ENCODE measurements around the gene FAM136A.

FAM136A gene
- total RNA-seq = 18.0 to 33.3 (median 24.6) reads per million in 3 donors

GRCh38 chr2:70301344-70302194 lies at the start of gene FAM136A:
FAM136A (minus strand) TSS chr2:70302067; CDS start chr2:70302011, 56 bp downstream.
- peaks cover 10% of the 10 kb centered on the region for H3K36me3 ChIP-seq (ENCODE audit: control insufficient read depth, insufficient read depth, low read length)
- peak within 1 kb of the TSS; percentile 62 for H3K27ac ChIP-seq (ENCODE audit: insufficient read depth, low read length, poor library complexity, severe bottlenecking)
- H3K4me3 ChIP-seq (ENCODE audit: insufficient read depth, low read depth, low read length, poor library complexity, severe bottlenecking) = peak within 1 kb of the TSS; percentile 76
- no peaks in the 10 kb centered on the region for H3K27me3 ChIP-seq (replicated peaks; ENCODE audit: control insufficient read depth, insufficient read depth, low read length, poor library complexity, severe bottlenecking)
- no peaks in the 10 kb centered on the region for H3K9me3 ChIP-seq (ENCODE audit: control insufficient read depth, low read length)
- peak; percentile 74 to 82 (median 76) for DNase-seq
- peaks cover 8% of the 10 kb centered on the region for H3K4me1 ChIP-seq (ENCODE audit: control insufficient read depth, insufficient read depth, low read length, poor library complexity, severe bottlenecking)

GRCh38 chr2:70349921-70350685 lies 48.2 kb upstream of the FAM136A start:
- Histone ChIP-seq H3K9me3 (ENCODE audit: control insufficient read depth, low read length) (no peaks in the 10 kb centered on the region), H3K36me3 (ENCODE audit: control insufficient read depth, insufficient read depth, low read length) (no peaks in the 10 kb centered on the region), H3K27ac (ENCODE audit: insufficient read depth, low read length, poor library complexity, severe bottlenecking) (no peak overlapping the region), H3K27me3 (replicated peaks; ENCODE audit: control insufficient read depth, insufficient read depth, low read length, poor library complexity, severe bottlenecking) (peaks cover 4% of the 10 kb centered on the region), H3K4me1 (ENCODE audit: control insufficient read depth, insufficient read depth, low read length, poor library complexity, severe bottlenecking) (no peaks in the 10 kb centered on the region), H3K4me3 (ENCODE audit: insufficient read depth, low read depth, low read length, poor library complexity, severe bottlenecking) (no peak overlapping the region)
- no peak for DNase-seq

GRCh38 chr2:70347831-70348230 lies 46.0 kb upstream of the FAM136A start:
- peaks cover 4% of the 10 kb centered on the region for H3K27me3 ChIP-seq (replicated peaks; ENCODE audit: control insufficient read depth, insufficient read depth, low read length, poor library complexity, severe bottlenecking)
- H3K36me3 ChIP-seq (ENCODE audit: control insufficient read depth, insufficient read depth, low read length) = no peaks in the 10 kb centered on the region
- H3K4me3 ChIP-seq (ENCODE audit: insufficient read depth, low read depth, low read length, poor library complexity, severe bottlenecking) = no peak overlapping the region
- H3K4me1 ChIP-seq (ENCODE audit: control insufficient read depth, insufficient read depth, low read length, poor library complexity, severe bottlenecking) = no peaks in the 10 kb centered on the region
- no peaks in the 10 kb centered on the region for H3K9me3 ChIP-seq (ENCODE audit: control insufficient read depth, low read length)
- H3K27ac ChIP-seq (ENCODE audit: insufficient read depth, low read length, poor library complexity, severe bottlenecking) = no peak overlapping the region
- no peak for DNase-seq

DNA sequence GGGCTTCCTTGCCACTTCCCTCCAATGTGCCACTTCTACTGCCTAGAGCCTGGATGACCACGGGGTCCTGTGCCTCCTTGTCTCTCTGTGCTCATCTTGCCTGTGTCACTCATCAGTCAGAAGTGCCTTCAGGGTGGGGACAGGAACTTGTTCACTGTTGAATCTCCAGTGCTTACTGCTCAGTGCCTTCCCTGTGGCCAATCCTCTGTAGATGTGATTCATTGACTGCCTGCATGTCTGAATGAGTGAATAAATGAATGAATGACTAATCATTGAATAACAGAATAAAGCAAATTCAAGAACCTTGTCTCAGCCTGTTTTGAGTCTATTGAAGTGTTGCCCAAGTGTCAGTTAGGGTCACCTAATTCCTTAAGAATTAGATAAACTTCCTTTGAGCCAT lies 42.3 kb upstream of the FAM136A start:
- no peak overlapping the region for H3K27ac ChIP-seq (ENCODE audit: insufficient read depth, low read length, poor library complexity, severe bottlenecking)
- no peaks in the 10 kb centered on the region for H3K27me3 ChIP-seq (replicated peaks; ENCODE audit: control insufficient read depth, insufficient read depth, low read length, poor library complexity, severe bottlenecking)
- no peaks in the 10 kb centered on the region for H3K36me3 ChIP-seq (ENCODE audit: control insufficient read depth, insufficient read depth, low read length)
- H3K4me1 ChIP-seq (ENCODE audit: control insufficient read depth, insufficient read depth, low read length, poor library complexity, severe bottlenecking) = no peaks in the 10 kb centered on the region
- no peak overlapping the region for H3K4me3 ChIP-seq (ENCODE audit: insufficient read depth, low read depth, low read length, poor library complexity, severe bottlenecking)
- DNase-seq = no peak
- H3K9me3 ChIP-seq (ENCODE audit: control insufficient read depth, low read length) = no peaks in the 10 kb centered on the region

DNA sequence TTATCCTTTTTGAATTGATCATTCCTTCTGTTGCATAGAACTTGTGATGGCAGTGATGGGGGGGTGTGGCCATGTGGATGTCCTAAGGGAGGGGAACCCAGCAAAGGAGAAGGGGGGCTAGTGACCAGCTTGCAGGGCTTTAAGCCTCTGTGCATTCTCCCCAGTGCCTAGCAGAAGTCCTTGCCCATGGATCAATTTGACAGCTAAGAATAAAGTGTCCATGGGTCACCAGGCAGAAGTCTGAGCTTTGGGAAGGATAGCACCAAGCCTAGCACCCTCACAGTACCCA lies 39.6 kb upstream of the FAM136A start:
- Histone ChIP-seq H3K36me3 (ENCODE audit: control insufficient read depth, insufficient read depth, low read length) (no peaks in the 10 kb centered on the region), H3K4me1 (ENCODE audit: control insufficient read depth, insufficient read depth, low read length, poor library complexity, severe bottlenecking) (no peaks in the 10 kb centered on the region), H3K27me3 (replicated peaks; ENCODE audit: control insufficient read depth, insufficient read depth, low read length, poor library complexity, severe bottlenecking) (no peaks in the 10 kb centered on the region), H3K4me3 (ENCODE audit: insufficient read depth, low read depth, low read length, poor library complexity, severe bottlenecking) (no peak overlapping the region), H3K27ac (ENCODE audit: insufficient read depth, low read length, poor library complexity, severe bottlenecking) (no peak overlapping the region), H3K9me3 (ENCODE audit: control insufficient read depth, low read length) (no peaks in the 10 kb centered on the region)
- no peak for DNase-seq

DNA sequence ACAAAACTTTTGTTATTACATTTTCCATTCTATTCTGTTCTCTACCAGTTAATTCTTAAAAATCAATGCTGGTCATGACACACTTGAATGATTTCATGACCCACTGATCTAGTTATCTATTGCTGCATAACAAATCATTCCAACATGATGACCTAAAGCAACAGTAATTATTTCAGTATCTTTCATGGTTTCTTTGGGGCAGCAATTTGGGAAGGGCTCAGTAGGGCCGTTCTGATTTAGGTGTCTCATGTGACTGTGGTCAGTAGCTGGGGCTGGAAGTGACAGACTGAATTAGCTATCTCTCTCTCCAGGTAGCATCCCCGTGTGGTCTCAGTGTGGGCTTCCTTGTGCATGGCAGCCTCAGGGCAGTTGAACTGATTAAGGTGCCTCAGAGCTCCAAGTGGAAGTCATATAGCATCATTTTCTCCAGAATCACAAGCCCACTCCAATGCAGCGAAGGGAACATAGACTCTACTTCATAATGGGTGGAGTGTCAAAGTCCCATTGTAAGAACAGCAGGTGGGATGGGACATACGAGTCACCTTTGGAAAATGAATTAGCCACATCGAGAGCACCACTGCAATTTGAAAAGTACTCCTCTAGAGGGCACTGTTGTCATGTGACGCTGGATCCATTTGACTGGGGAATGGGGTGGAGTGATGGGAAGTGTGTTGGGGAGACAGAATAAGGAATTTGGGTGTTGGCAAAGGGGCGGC lies 39.1 kb upstream of the FAM136A start:
- Histone ChIP-seq H3K4me3 (ENCODE audit: insufficient read depth, low read depth, low read length, poor library complexity, severe bottlenecking) (no peak overlapping the region), H3K36me3 (ENCODE audit: control insufficient read depth, insufficient read depth, low read length) (no peaks in the 10 kb centered on the region), H3K27ac (ENCODE audit: insufficient read depth, low read length, poor library complexity, severe bottlenecking) (no peak overlapping the region), H3K4me1 (ENCODE audit: control insufficient read depth, insufficient read depth, low read length, poor library complexity, severe bottlenecking) (no peaks in the 10 kb centered on the region), H3K27me3 (replicated peaks; ENCODE audit: control insufficient read depth, insufficient read depth, low read length, poor library complexity, severe bottlenecking) (no peaks in the 10 kb centered on the region), H3K9me3 (ENCODE audit: control insufficient read depth, low read length) (no peaks in the 10 kb centered on the region)
- DNase-seq = peak in 2 of 3 donors; percentile 1 to 17

- Histone ChIP-seq H3K27me3 (replicated peaks; ENCODE audit: control insufficient read depth, insufficient read depth, low read length, poor library complexity, severe bottlenecking) (no peaks in the 10 kb centered on the region), H3K36me3 (ENCODE audit: control insufficient read depth, insufficient read depth, low read length) (no peaks in the 10 kb centered on the region), H3K27ac (ENCODE audit: insufficient read depth, low read length, poor library complexity, severe bottlenecking) (no peak overlapping the region), H3K4me1 (ENCODE audit: control insufficient read depth, insufficient read depth, low read length, poor library complexity, severe bottlenecking) (no peaks in the 10 kb centered on the region), H3K9me3 (ENCODE audit: control insufficient read depth, low read length) (no peaks in the 10 kb centered on the region), H3K4me3 (ENCODE audit: insufficient read depth, low read depth, low read length, poor library complexity, severe bottlenecking) (no peak overlapping the region)
- no peak for DNase-seq
Measured at GRCh38 chr2:70340075-70340474, 38.2 kb upstream of the FAM136A start.

DNA sequence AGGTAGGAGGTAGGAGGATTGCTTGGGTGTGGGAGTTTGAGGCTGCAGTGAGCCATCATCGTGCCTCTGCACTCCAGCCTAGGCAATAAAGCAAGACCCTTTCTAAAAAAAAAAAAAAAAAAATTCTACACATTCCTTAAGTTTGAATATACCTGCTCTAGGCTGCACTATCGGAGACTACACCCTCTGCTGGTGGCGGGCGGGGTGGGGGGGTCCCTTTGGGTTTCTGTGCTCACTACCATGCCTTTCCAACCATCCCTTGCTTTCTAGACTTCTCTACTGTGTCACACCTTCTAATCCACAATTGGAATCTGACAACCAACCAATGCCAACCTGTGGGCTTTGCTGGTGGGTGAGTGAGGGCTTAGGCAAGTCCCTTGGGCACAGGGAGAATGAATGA lies 34.7 kb upstream of the FAM136A start:
- Histone ChIP-seq H3K27me3 (replicated peaks; ENCODE audit: control insufficient read depth, insufficient read depth, low read length, poor library complexity, severe bottlenecking) (no peaks in the 10 kb centered on the region), H3K4me3 (ENCODE audit: insufficient read depth, low read depth, low read length, poor library complexity, severe bottlenecking) (no peak overlapping the region), H3K9me3 (ENCODE audit: control insufficient read depth, low read length) (no peaks in the 10 kb centered on the region), H3K4me1 (ENCODE audit: control insufficient read depth, insufficient read depth, low read length, poor library complexity, severe bottlenecking) (no peaks in the 10 kb centered on the region), H3K27ac (ENCODE audit: insufficient read depth, low read length, poor library complexity, severe bottlenecking) (no peak overlapping the region), H3K36me3 (ENCODE audit: control insufficient read depth, insufficient read depth, low read length) (no peaks in the 10 kb centered on the region)
- DNase-seq = no peak

GRCh38 chr2:70331012-70331411 lies 29.1 kb upstream of the FAM136A start:
- Histone ChIP-seq H3K36me3 (ENCODE audit: control insufficient read depth, insufficient read depth, low read length) (no peaks in the 10 kb centered on the region), H3K27me3 (replicated peaks; ENCODE audit: control insufficient read depth, insufficient read depth, low read length, poor library complexity, severe bottlenecking) (no peaks in the 10 kb centered on the region), H3K4me1 (ENCODE audit: control insufficient read depth, insufficient read depth, low read length, poor library complexity, severe bottlenecking) (no peaks in the 10 kb centered on the region), H3K9me3 (ENCODE audit: control insufficient read depth, low read length) (no peaks in the 10 kb centered on the region), H3K27ac (ENCODE audit: insufficient read depth, low read length, poor library complexity, severe bottlenecking) (no peak overlapping the region), H3K4me3 (ENCODE audit: insufficient read depth, low read depth, low read length, poor library complexity, severe bottlenecking) (no peak overlapping the region)
- no peak for DNase-seq

DNA sequence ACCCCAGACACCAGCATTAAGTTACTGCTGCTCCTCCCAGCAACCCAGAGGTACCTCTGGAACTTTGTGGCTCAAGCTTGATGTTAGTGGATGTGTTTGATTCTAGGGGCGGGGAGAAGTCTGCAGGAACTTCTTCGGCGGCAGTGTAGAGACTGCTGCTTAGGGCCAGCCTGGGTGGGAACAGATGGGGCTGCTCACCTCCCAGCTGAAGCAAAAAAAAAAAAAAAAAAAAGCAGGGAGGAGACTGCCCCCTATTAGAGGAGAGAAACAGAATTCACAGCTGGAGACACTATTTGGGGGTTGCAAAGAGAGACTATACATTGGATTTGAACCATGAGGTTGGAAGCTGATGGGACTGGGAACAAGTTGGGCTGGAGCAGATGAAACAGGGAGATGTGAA lies 28.6 kb upstream of the FAM136A start:
- no peaks in the 10 kb centered on the region for H3K27me3 ChIP-seq (replicated peaks; ENCODE audit: control insufficient read depth, insufficient read depth, low read length, poor library complexity, severe bottlenecking)
- no peak overlapping the region for H3K4me3 ChIP-seq (ENCODE audit: insufficient read depth, low read depth, low read length, poor library complexity, severe bottlenecking)
- no peaks in the 10 kb centered on the region for H3K36me3 ChIP-seq (ENCODE audit: control insufficient read depth, insufficient read depth, low read length)
- H3K27ac ChIP-seq (ENCODE audit: insufficient read depth, low read length, poor library complexity, severe bottlenecking) = no peak overlapping the region
- H3K9me3 ChIP-seq (ENCODE audit: control insufficient read depth, low read length) = no peaks in the 10 kb centered on the region
- no peak for DNase-seq
- no peaks in the 10 kb centered on the region for H3K4me1 ChIP-seq (ENCODE audit: control insufficient read depth, insufficient read depth, low read length, poor library complexity, severe bottlenecking)
